Esophagus muscularis mucosa (tissue), 4 donors: ENCODE measurements around the gene TRIM45. TPM values are rescaled to one million over a fixed set of nuclear protein-coding genes. Genes with fewer than 3 reads are reported as not detected.

Experiments used
- DNase-seq: peaks from one replicate; pipeline ENCODE4 v3.0.0-alpha.2; 2017; ENCODE audit errors: extremely low spot score
- H3K27ac ChIP-seq, 4 donors: fragments of 200-600 bp; sonication (generic); replicated peaks in 1 of 4; 1 replicate in 3 of 4; 2 replicates in 1 of 4; pipeline ENCODE4 v1.5.1; 2016 to 2019; ENCODE audit warnings: mild to moderate bottlenecking in 1 of 4
- H3K27me3 ChIP-seq, 4 donors: fragments of 200-600 bp; sonication (generic); one replicate each; pipeline versions ENCODE4 v1.5.1 to v1.6.0; 2016 to 2019
- H3K36me3 ChIP-seq, 4 donors: fragments of 200-600 bp; sonication (generic); one replicate each; pipeline ENCODE4 v1.5.1; 2016 to 2019
- H3K4me1 ChIP-seq, 4 donors: fragments of 200-600 bp; sonication (generic); one replicate each; pipeline ENCODE4 v1.5.1; 2016 to 2019
- H3K4me3 ChIP-seq, 4 donors: fragments of 200-600 bp; sonication (generic); 1 replicate in 2 of 4; 2 replicates in 2 of 4; pipeline ENCODE4 v1.5.1; 2016 to 2019; ENCODE audit warnings: mild to moderate bottlenecking in 4 of 4, moderate library complexity in 1 of 4
- H3K9me3 ChIP-seq, 4 donors: fragments of 200-600 bp; sonication (generic); 1 replicate in 3 of 4; 2 replicates in 1 of 4; pipeline ENCODE4 v1.5.1; 2016 to 2019
- EP300 ChIP-seq: sonication (generic); formaldehyde crosslinking; IDR thresholded peaks from one replicate; pipeline ENCODE4 v1.6.1; 2017; ENCODE audit warnings: antibody characterized with exemption
- POLR2A ChIP-seq: fragments of 450-650 bp; IDR thresholded peaks from one replicate; pipeline ENCODE4 v1.6.1; 2017; ENCODE audit warnings: antibody characterized with exemption, moderate library complexity, mild to moderate bottlenecking, low read depth
- POLR2AphosphoS5 ChIP-seq, 2 donors: sonication (generic); formaldehyde crosslinking; IDR thresholded peaks; one replicate each; pipeline ENCODE4 v1.6.1; 2017; ENCODE audit warnings: antibody characterized with exemption in 2 of 2
- WGBS: methylation state at CpG from one replicate; pipeline ENCODE4 v1.1.5; 2018; 5-methylcytosine and 5-hydroxymethylcytosine counted together
- intact Hi-C: fragments of 100-400 bp; cut with DNase I; formaldehyde crosslinking; loops from one replicate; pipeline ENCODE4 v1.15.1; 2023
- total RNA-seq, 4 donors: library from RNA; depleted of rRNA; stranded (reverse); fragments of >200 nt; gene quantifications; one replicate each; pipeline versions ENCODE4 v1.1.0 to v1.2.1, GENCODE V29; 2016
- TF ChIP-seq, protein P1 (sequence below), 3 experiments: fragments of 200-600 bp in 2 of 3; fragments of 450-650 bp in 1 of 3; sonication (generic) in 2 of 3; IDR thresholded peaks; one replicate each; pipeline ENCODE4 v1.5.1; 2017 to 2019; ENCODE audit warnings: antibody characterized with exemption in 3 of 3, mild to moderate bottlenecking in 2 of 3, moderate library complexity in 1 of 3

The TRIM45 gene
- total RNA-seq, 4 donors from 2014 or later = 1.4 to 5.4 (median 3.1) TPM

DNA sequence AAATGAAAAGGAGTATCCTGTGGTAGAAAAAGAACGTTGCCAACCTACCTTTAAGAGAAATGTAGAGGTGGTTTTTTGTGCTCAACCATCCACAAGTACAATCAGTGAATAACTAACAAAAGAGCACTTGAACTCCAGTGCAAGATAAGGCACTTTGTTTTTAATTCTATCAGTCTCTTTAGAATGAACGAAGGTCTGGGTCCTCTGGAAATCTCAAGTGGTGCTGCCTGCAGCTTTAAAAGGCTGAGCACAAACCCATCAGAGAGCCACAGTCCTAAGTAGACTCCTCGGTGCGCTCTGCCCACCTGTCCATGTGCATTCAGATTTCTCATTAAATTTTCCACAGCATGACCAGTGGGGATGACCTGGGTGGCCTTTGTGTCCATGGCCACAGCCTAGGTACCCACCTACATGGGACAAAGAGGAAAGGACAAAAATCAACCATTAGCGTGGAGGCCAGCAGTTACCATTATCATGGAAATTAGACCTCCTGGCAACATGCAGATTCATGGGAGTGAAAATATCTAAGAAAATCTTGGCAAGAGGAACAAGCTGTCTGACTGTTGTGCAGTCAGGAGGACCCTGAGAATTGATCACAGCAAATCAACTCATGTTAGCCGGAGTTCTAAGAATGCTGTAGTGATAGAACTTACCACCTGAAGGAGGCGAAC, 9.4 kb downstream of the TRIM45 start:
- Histone ChIP-seq H3K27ac (no peak overlapping the region), H3K36me3 (peaks cover 15 to 77% (median 33%) of the 10 kb centered on the region in 4 donors), H3K4me1 (no peaks in the 10 kb centered on the region), H3K9me3 (no peaks in the 10 kb centered on the region), H3K27me3 (no peaks in the 10 kb centered on the region), H3K4me3 (no peak overlapping the region)
- DNase-seq = no peak
- WGBS = 96% methylated on average over 7 of the region's 7 CpGs
- intact Hi-C loops = no loop called here
- TF ChIP-seq, protein P1, sequence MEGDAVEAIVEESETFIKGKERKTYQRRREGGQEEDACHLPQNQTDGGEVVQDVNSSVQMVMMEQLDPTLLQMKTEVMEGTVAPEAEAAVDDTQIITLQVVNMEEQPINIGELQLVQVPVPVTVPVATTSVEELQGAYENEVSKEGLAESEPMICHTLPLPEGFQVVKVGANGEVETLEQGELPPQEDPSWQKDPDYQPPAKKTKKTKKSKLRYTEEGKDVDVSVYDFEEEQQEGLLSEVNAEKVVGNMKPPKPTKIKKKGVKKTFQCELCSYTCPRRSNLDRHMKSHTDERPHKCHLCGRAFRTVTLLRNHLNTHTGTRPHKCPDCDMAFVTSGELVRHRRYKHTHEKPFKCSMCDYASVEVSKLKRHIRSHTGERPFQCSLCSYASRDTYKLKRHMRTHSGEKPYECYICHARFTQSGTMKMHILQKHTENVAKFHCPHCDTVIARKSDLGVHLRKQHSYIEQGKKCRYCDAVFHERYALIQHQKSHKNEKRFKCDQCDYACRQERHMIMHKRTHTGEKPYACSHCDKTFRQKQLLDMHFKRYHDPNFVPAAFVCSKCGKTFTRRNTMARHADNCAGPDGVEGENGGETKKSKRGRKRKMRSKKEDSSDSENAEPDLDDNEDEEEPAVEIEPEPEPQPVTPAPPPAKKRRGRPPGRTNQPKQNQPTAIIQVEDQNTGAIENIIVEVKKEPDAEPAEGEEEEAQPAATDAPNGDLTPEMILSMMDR (IDR thresholded peaks at IDR 0.05) = no peak
- TF ChIP-seq POLR2AphosphoS5 (IDR thresholded peaks at IDR 0.05) (no peak), POLR2A (no peak), EP300 (no peak)

DNA sequence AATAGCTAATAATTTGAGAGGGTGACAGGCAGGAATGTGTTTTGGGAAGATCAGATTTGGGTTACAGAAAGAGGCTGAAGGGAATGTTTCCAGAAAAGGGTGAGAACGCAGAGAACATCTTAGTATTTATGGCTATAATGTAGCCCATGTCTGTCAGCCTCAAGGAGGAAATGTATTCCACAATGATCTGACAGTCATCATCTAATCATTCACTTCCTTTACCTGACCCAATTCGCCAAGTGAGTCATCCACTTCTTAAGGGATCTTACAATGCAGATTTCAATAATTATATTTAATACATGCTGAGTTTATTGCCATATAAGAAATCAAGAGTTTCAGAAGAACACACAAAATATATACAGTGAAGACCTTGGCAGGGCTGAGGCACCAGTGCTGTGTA, 10.8 kb downstream of the TRIM45 start:
- Histone ChIP-seq H3K4me1 (no peaks in the 10 kb centered on the region), H3K27me3 (no peaks in the 10 kb centered on the region), H3K9me3 (no peaks in the 10 kb centered on the region), H3K27ac (no peak overlapping the region), H3K4me3 (no peak overlapping the region), H3K36me3 (peaks cover 15 to 77% (median 38%) of the 10 kb centered on the region in 4 donors)
- TF ChIP-seq POLR2AphosphoS5 (IDR thresholded peaks at IDR 0.05) = no peak
- 73% methylated on average over 2 of the region's 2 CpGs for whole genome bisulfite sequencing
- intact Hi-C loops = no loop called here
- DNase-seq = no peak

DNA sequence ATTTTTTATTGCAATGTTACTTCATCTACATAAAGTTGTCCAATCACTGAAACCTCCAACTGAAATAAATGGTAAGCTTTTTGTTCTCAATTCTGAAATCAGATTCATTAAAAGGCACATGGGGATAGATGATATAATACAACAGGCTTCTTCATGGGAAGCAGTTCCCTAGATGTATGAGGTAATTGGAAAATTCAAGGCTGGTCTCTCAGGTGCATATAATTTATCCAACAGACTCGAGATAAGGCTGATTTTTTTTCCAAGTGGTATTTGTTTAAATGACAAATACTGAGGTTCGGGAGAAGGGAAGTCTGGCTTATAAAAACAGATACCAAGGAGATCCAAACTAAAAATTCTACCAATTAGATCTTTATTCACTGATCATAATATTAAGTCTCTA, 14.2 kb downstream of the TRIM45 start:
- intact Hi-C loops = no loop called here
- TF ChIP-seq EP300 = no peak
- TF ChIP-seq, protein P1 (IDR thresholded peaks at IDR 0.05) = no peak
- no peak for TF ChIP-seq POLR2A
- TF ChIP-seq POLR2AphosphoS5 (IDR thresholded peaks at IDR 0.05) = no peak
- Histone ChIP-seq H3K4me1 (no peaks in the 10 kb centered on the region), H3K9me3 (no peaks in the 10 kb centered on the region), H3K36me3 (peaks cover 3 to 61% (median 21%) of the 10 kb centered on the region in 4 donors), H3K4me3 (no peak overlapping the region), H3K27ac (no peak overlapping the region), H3K27me3 (no peaks in the 10 kb centered on the region)
- WGBS = 87% methylated on average over 2 of the region's 2 CpGs
- DNase-seq = no peak

DNA sequence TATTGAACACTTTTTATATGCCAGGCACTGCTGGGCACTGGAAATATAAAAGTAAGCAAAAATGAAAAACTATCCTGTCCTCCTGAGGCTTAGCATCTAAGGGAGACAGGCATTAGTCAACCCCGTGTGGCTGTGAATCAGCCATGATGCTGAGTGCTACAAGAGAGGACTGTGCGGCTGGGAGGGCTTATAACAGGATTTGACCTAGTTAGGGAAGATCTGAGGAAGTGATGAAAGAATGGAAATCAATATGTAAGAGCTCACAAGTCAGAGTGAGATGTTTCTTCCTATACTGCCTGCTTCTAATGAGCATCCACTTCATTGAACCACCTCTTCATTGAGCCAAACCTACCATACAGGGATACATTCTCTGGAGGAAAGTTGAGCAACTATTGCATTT, 15.1 kb downstream of the TRIM45 start:
- Histone ChIP-seq H3K4me1 (no peaks in the 10 kb centered on the region), H3K27ac (no peak overlapping the region), H3K27me3 (no peaks in the 10 kb centered on the region), H3K9me3 (no peaks in the 10 kb centered on the region), H3K36me3 (peaks cover 3 to 61% (median 21%) of the 10 kb centered on the region in 4 donors), H3K4me3 (no peak overlapping the region)
- 93% methylated on average over 2 of the region's 2 CpGs for WGBS
- intact Hi-C loops = no loop called here
- DNase-seq = no peak
- TF ChIP-seq, protein P1 (IDR thresholded peaks at IDR 0.05) = no peak
- TF ChIP-seq POLR2AphosphoS5 (IDR thresholded peaks at IDR 0.05) (no peak), POLR2A (no peak)

DNA sequence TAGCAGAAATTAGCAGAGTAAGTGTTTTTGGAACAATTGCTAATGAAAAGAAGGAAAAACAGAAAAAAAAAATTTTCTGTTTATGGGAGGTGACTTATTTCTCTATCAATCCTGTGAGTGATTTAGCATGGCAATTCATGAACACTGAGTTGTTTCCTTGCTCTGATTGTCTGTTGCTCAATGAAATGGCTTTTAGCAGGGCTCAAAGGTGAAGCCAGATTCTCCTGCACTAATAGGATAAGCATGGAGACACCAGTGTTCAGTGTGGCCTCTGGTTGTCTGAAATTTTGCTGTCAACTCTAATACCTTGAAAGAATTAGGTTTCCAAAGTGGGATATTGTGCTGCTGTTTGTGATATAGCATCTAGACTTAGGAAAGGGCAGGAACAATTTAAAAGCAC, 15.8 kb downstream of the TRIM45 start:
- no peak for TF ChIP-seq EP300
- TF ChIP-seq POLR2A = no peak
- TF ChIP-seq, protein P1 (IDR thresholded peaks at IDR 0.05) = no peak
- no peak for TF ChIP-seq POLR2AphosphoS5 (IDR thresholded peaks at IDR 0.05)
- peaks cover 3 to 59% (median 18%) of the 10 kb centered on the region in 4 donors for H3K36me3 ChIP-seq
- DNase-seq = no peak

More for the DNA sequence above, 15.8 kb downstream of the TRIM45 start:
- intact Hi-C loops = no loop called here
- Histone ChIP-seq H3K27ac (no peak overlapping the region), H3K4me1 (no peaks in the 10 kb centered on the region), H3K27me3 (no peaks in the 10 kb centered on the region), H3K4me3 (no peak overlapping the region), H3K9me3 (no peaks in the 10 kb centered on the region)
